Osteoblast (primary cell): ENCODE measurements around the gene ZNF26. TPM values are rescaled to one million over a fixed set of nuclear protein-coding genes. Genes with fewer than 3 reads are reported as not detected.

ENCODE experiments used
- DNase-seq: peaks from one replicate; pipeline ENCODE4 v3.0.0; 2011; ENCODE audit warnings: low spot score, mixed read lengths; ENCODE audit not compliant: insufficient read length; ENCODE audit errors: missing footprints
- H2AFZ ChIP-seq: 2 replicates; pipeline ENCODE4 v1.6.0; 2011; ENCODE audit warnings: mild to moderate bottlenecking, low read length
- H3K27ac ChIP-seq: 2 replicates; pipeline ENCODE4 v1.5.1; 2011; ENCODE audit warnings: mild to moderate bottlenecking, low read depth, low read length, moderate library complexity
- H3K27me3 ChIP-seq: 2 replicates; pipeline ENCODE4 v1.6.0; 2012; ENCODE audit warnings: mild to moderate bottlenecking, control low read depth, inconsistent platforms, low read length, moderate library complexity; ENCODE audit not compliant: insufficient read depth
- H3K36me3 ChIP-seq: 2 replicates; pipeline ENCODE4 v1.5.1; 2011; ENCODE audit warnings: mild to moderate bottlenecking, low read length, control low read depth, moderate library complexity; ENCODE audit not compliant: insufficient read depth
- H3K4me1 ChIP-seq: 2 replicates; pipeline ENCODE4 v1.5.1; 2011; ENCODE audit warnings: mild to moderate bottlenecking, low read length, control low read depth, moderate library complexity; ENCODE audit not compliant: insufficient read depth
- H3K4me2 ChIP-seq: 2 replicates; pipeline ENCODE4 v1.6.0; 2011; ENCODE audit warnings: mild to moderate bottlenecking, low read length; ENCODE audit not compliant: insufficient read depth
- H3K4me3 ChIP-seq: fragments of 200-600 bp; sonication (generic); 3 replicates; pipeline ENCODE4 v1.5.1; 2012; ENCODE audit warnings: mild to moderate bottlenecking, low read length, inconsistent platforms; ENCODE audit not compliant: insufficient read depth
- H3K79me2 ChIP-seq: 2 replicates; pipeline ENCODE4 v1.6.0; 2012; ENCODE audit warnings: mild to moderate bottlenecking, low read length, control low read depth, inconsistent platforms; ENCODE audit not compliant: insufficient read depth
- H3K9me3 ChIP-seq: 2 replicates; pipeline ENCODE4 v1.5.1; 2011; ENCODE audit warnings: low read depth, low read length, control low read depth
- H4K20me1 ChIP-seq: 2 replicates; pipeline ENCODE4 v1.6.0; 2012; ENCODE audit warnings: mild to moderate bottlenecking, low read length, control low read depth; ENCODE audit not compliant: insufficient read depth
- small RNA-seq: library from RNA; depleted of rRNA; stranded (forward); fragments of <200 nt; gene quantifications from one replicate; pipeline ENCODE3, GENCODE V24; 2012
- total RNA-seq: library from RNA; depleted of rRNA; stranded (reverse); fragments of >200 nt; gene quantifications from 2 replicates; pipeline ENCODE4 v1.2.3, GENCODE V29; 2012
- TF ChIP-seq, protein P1 (sequence below): IDR thresholded peaks from 2 replicates; pipeline ENCODE4 v1.5.1; 2011; ENCODE audit warnings: mild to moderate bottlenecking, low read depth, low read length, moderate library complexity; ENCODE audit errors: extremely low read depth

The ZNF26 gene
- total RNA-seq, 1 donor = 20.3 TPM

DNA sequence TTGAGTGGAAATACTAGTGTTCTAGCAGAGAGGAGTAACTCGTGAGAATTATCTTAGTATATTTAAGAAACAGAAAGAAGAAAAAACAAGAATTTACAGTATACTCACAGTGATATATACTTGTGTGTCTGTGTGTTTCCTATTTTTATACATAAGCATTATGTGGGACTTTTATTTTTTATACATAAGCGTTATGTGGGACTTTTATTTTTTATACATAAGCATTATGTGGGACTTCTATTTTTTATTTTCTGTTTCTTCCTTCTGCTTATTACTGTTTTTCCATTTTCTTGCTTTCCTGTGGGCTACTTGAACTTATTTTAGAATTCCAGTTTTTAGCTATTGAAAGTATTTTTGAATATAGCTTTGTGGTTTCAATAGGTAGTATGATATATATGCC lies 87.7 kb downstream of the ZNF26 start:
- no peak overlapping the region for H3K4me2 ChIP-seq
- H4K20me1 ChIP-seq = no peaks in the 10 kb centered on the region
- H2AFZ ChIP-seq = no peak overlapping the region
- H3K4me1 ChIP-seq = no peaks in the 10 kb centered on the region
- peaks cover 4% of the 10 kb centered on the region for H3K9me3 ChIP-seq
- no peak for DNase-seq
- no peak overlapping the region for H3K4me3 ChIP-seq
- H3K27ac ChIP-seq = no peak overlapping the region
- H3K27me3 ChIP-seq = no peaks in the 10 kb centered on the region
- TF ChIP-seq, protein P1, sequence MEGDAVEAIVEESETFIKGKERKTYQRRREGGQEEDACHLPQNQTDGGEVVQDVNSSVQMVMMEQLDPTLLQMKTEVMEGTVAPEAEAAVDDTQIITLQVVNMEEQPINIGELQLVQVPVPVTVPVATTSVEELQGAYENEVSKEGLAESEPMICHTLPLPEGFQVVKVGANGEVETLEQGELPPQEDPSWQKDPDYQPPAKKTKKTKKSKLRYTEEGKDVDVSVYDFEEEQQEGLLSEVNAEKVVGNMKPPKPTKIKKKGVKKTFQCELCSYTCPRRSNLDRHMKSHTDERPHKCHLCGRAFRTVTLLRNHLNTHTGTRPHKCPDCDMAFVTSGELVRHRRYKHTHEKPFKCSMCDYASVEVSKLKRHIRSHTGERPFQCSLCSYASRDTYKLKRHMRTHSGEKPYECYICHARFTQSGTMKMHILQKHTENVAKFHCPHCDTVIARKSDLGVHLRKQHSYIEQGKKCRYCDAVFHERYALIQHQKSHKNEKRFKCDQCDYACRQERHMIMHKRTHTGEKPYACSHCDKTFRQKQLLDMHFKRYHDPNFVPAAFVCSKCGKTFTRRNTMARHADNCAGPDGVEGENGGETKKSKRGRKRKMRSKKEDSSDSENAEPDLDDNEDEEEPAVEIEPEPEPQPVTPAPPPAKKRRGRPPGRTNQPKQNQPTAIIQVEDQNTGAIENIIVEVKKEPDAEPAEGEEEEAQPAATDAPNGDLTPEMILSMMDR = no peak
- no peaks in the 10 kb centered on the region for H3K79me2 ChIP-seq
- no peaks in the 10 kb centered on the region for H3K36me3 ChIP-seq

Small RNA genes lying within 50 kb of the gene (small RNA-seq; reads per million reads assigned to genes)
- gene RNU4ATAC12P = not detected

Other genes starting within 250 kb of the ZNF26 start
- 79.9 and 86.1 TPM in 2 replicates for gene ANKLE2, start 224.5 kb upstream of the ZNF26 start, total RNA-seq
- gene GOLGA3, start 157.5 kb upstream of the ZNF26 start, total RNA-seq = 102 and 127 TPM in 2 replicates
- 54.8 and 55.0 TPM in 2 replicates for gene CHFR, start 98.8 kb upstream of the ZNF26 start, total RNA-seq
- gene ZNF605, start 30.1 kb upstream of the ZNF26 start, total RNA-seq = 10.9 and 13.6 TPM in 2 replicates
- gene ZNF84, start 51.1 kb downstream of the ZNF26 start, total RNA-seq = 28.9 and 30.0 TPM in 2 replicates
- gene ZNF140, start 94.6 kb downstream of the ZNF26 start, total RNA-seq = 21.0 and 24.5 TPM in 2 replicates
- gene ZNF891, start 143.9 kb downstream of the ZNF26 start, total RNA-seq = 1.4 and 1.5 TPM in 2 replicates
- gene ZNF10, start 144.3 kb downstream of the ZNF26 start, total RNA-seq = 9.8 and 11.5 TPM in 2 replicates
- 18.9 and 20.3 TPM in 2 replicates for gene ZNF268, start 195.1 kb downstream of the ZNF26 start, total RNA-seq
- gene ANHX, start 249.5 kb downstream of the ZNF26 start, total RNA-seq = not detected in 2 replicates